Spleen (tissue), 7 donors: Measurements from ENCODE around the gene IFNGR1.

ENCODE experiments used
- POLR2AphosphoS5 ChIP-seq, 3 donors: sonication (generic); formaldehyde crosslinking; IDR thresholded peaks; one replicate each; pipeline ENCODE4 v1.5.1; 2017; ENCODE audit warnings: antibody characterized with exemption in 3 of 3
- TF ChIP-seq, protein P1 (sequence below), 11 experiments: fragments of 200-600 bp in 7 of 11; fragments of 450-650 bp in 4 of 11; sonication (generic) in 4 of 11; IDR thresholded peaks in 8 of 11; conservative IDR thresholded peaks in 3 of 11; 1 replicate in 7 of 11; 2 replicates in 4 of 11; pipeline versions ENCODE4 v1.4.0 to v1.8.0; 2016 to 2021; ENCODE audit warnings: antibody characterized with exemption in 11 of 11, inconsistent platforms in 4 of 11, mild to moderate bottlenecking in 1 of 11
- donor health status: DM: no; HTN: no; CAD: no; lungs with moderate emphysema.
- donor health status: DM: no; HTN: no; CAD: no.
- donor health status: DM: no; HTN: no; CAD: no.

DNA sequence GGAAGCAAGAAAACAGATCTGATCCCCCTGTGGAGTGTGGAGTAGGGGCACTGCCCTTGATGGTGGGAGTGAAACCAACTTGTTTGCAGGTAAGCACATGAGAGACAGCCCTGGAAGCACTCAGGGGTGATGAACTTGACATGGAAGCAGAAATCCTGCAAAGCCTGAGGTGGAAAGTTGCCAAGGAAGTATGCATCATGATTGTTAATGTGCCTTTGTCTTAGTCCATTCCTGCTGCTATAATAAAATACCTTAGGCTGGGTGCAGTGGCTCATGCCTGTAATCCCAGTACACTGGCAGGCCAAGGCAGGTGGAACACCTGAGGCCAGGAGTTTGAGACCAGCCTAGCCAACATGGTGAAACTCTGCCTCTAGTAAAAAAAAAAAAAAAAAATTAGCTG is 40.2 kb upstream of the IFNGR1 start:
- TF ChIP-seq, protein P1, sequence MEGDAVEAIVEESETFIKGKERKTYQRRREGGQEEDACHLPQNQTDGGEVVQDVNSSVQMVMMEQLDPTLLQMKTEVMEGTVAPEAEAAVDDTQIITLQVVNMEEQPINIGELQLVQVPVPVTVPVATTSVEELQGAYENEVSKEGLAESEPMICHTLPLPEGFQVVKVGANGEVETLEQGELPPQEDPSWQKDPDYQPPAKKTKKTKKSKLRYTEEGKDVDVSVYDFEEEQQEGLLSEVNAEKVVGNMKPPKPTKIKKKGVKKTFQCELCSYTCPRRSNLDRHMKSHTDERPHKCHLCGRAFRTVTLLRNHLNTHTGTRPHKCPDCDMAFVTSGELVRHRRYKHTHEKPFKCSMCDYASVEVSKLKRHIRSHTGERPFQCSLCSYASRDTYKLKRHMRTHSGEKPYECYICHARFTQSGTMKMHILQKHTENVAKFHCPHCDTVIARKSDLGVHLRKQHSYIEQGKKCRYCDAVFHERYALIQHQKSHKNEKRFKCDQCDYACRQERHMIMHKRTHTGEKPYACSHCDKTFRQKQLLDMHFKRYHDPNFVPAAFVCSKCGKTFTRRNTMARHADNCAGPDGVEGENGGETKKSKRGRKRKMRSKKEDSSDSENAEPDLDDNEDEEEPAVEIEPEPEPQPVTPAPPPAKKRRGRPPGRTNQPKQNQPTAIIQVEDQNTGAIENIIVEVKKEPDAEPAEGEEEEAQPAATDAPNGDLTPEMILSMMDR (IDR thresholded peaks at IDR 0.05 in 8 of 11, conservative IDR thresholded peaks at IDR 0.05 in 3 of 11): no peak
- TF ChIP-seq POLR2AphosphoS5 (IDR thresholded peaks at IDR 0.05): no peak
